ENCODE results near the gene MILR1. TPM values are rescaled to one million over a fixed set of nuclear protein-coding genes. Genes with fewer than 3 reads are reported as not detected.

Gene MILR1
- total RNA-seq, 4 donors from 2014 or later = 3.1 to 27.0 (median 6.4) TPM

DNA sequence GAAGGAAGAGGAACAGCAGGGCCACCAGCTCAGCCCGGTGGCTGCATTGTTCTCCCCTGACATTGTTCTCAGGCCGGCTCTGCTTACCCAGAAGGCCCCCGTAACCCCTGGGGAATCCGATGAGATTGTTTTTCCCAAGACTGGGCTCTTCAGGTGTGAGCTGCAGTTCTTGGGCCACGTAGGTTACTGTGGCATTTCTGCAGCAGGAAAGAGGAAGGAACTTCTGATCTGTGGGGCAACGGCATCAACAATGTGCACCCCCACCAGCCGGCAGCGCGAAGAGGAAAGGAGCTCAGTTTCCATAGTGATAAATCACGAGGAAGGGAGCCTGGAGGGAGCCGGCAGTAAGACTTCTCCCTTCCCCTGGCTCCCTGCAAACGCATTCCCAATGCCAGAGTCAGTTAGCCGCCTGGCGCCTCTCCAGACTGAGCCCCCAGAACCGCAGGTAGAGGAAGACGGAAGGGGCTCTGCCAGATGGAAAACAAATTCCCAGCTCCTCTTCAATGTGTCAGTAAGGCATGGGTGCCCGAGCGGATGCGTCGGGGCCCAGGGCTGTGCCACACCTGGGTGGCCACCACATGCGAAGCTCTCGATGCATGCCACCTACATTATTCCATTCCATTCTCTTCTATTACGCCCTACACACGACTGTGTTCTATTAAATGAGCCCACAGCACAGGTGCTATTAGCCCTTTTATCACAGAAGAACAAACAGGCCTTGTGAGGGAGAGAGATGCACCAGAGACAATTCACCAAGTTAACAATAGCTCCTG, 36.7 kb upstream of the MILR1 start:
- 27 to 44% methylated on average over 20 to 24 of the region's 24 CpGs for WGBS, 2 donors
- H3K27me3 ChIP-seq = no peaks in the 10 kb centered on the region
- DNase-seq (ENCODE audit: low spot score in 2 of 2) = no peak
- no peaks in the 10 kb centered on the region for H3K36me3 ChIP-seq
- H3K4me1 ChIP-seq = peaks cover 0 to 20% (median 8%) of the 10 kb centered on the region in 4 donors
- peak overlapping the region in 2 of 4 donors; percentile 28 to 33 for H3K4me3 ChIP-seq
- H3K27ac ChIP-seq = peak overlapping the region in 3 of 4 donors; percentile 5 to 73 (median 50)
- TF ChIP-seq EP300 (IDR thresholded peaks at IDR 0.05) (peak in 1 of 2 donors; percentile 60), POLR2A (IDR thresholded peaks at IDR 0.05) (no peak), CTCF (IDR thresholded peaks at IDR 0.05) (no peak)
- H3K9me3 ChIP-seq = no peaks in the 10 kb centered on the region

DNA sequence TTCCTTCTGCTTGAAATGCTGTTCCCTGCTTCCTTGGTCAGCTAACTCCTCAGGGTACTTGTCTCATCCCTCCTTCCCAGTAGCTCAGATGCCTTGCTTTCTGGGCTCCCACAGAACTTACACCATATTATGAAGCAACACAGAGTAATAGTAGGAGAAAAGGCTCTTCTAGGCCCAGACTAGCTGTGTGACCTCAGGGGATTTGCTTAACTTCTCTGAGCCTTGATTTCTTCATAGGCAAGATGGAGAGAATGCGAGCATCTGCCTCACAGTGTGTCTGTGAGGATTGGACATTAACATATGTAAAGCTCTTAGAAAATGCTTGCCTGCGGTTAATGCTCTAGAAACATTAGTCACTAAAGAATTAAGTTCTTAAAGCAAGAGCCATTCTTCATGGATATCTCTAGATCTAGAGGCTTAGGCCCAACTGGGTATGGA, 36.0 kb upstream of the MILR1 start:
- H3K36me3 ChIP-seq = no peaks in the 10 kb centered on the region
- peak overlapping the region in 1 of 4 donors; percentile 33 for H3K4me3 ChIP-seq
- peaks cover 0 to 20% (median 8%) of the 10 kb centered on the region in 4 donors for H3K4me1 ChIP-seq
- TF ChIP-seq POLR2A (IDR thresholded peaks at IDR 0.05) (no peak), CTCF (IDR thresholded peaks at IDR 0.05) (no peak), EP300 (IDR thresholded peaks at IDR 0.05) (no peak)
- H3K9me3 ChIP-seq = no peaks in the 10 kb centered on the region
- WGBS, 2 donors = 93 to 98% methylated on average over 2 of the region's 2 CpGs
- H3K27ac ChIP-seq = peak overlapping the region in 3 of 4 donors; percentile 31 to 73 (median 57)
- DNase-seq (ENCODE audit: low spot score in 2 of 2) = no peak
- H3K27me3 ChIP-seq = no peaks in the 10 kb centered on the region

DNA sequence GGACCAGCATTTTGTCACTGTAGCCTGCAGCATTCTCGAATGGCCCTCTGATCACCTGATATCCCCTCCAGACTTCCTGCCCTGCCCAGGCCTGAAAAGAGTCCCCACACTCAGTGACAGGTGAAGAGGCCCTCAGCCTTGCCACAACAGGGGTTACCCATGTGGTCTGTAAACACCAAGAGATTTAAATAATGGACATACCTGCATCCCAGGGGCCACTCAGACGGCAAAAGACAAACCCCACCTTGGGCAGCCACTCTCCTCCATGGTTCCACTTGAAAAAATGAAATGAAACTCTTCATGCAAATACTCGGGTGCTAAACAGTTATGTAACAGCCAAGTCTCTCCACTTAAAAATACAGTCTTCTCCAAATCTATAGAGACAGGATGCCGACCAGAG, 35.4 kb upstream of the MILR1 start:
- 52 to 75% methylated on average over 4 of the region's 4 CpGs for WGBS, 2 donors
- no peak for TF ChIP-seq CTCF (IDR thresholded peaks at IDR 0.05)
- peak in 1 of 2 donors; percentile 12 for TF ChIP-seq POLR2A (IDR thresholded peaks at IDR 0.05)
- DNase-seq (ENCODE audit: low spot score in 2 of 2) = no peak
- Histone ChIP-seq H3K36me3 (no peaks in the 10 kb centered on the region), H3K4me1 (peaks cover 0 to 22% (median 8%) of the 10 kb centered on the region in 4 donors), H3K27me3 (no peaks in the 10 kb centered on the region), H3K27ac (peak overlapping the region in 3 of 4 donors; percentile 31 to 73 (median 57)), H3K4me3 (peak overlapping the region in 1 of 4 donors; percentile 33), H3K9me3 (no peaks in the 10 kb centered on the region)

GRCh38 chr17:64418506-64419339, 30.2 kb upstream of the MILR1 start:
- no peaks in the 10 kb centered on the region for H3K9me3 ChIP-seq
- H3K4me3 ChIP-seq = no peak overlapping the region
- 35 to 36% methylated on average over 19 of the region's 19 CpGs for WGBS, 2 donors
- TF ChIP-seq POLR2A (IDR thresholded peaks at IDR 0.05) (no peak), EP300 (IDR thresholded peaks at IDR 0.05) (no peak), CTCF (IDR thresholded peaks at IDR 0.05) (peak; percentile 44 to 80 (median 67))
- no peak overlapping the region for H3K27ac ChIP-seq
- H3K27me3 ChIP-seq = no peaks in the 10 kb centered on the region
- H3K4me1 ChIP-seq = peaks cover 0 to 16% (median 0%) of the 10 kb centered on the region in 4 donors
- DNase-seq (ENCODE audit: low spot score in 2 of 2) = no peak
- H3K36me3 ChIP-seq = no peaks in the 10 kb centered on the region
